Measurements from ENCODE around the gene NCF4. TPM values are rescaled to one million over a fixed set of nuclear protein-coding genes. Genes with fewer than 3 reads are reported as not detected.

Gene NCF4
- total and polyA plus RNA-seq, 9 of the 15 experiments (the other 6 are each of a cell fraction or from before 2014, with no cell fraction given) = 0.04 to 0.95 (median 0.33) TPM

- no peak for TF ChIP-seq CHAMP1 (IDR thresholded peaks at IDR 0.05)
- no peak for TF ChIP-seq ZNF212 (CRISPR knock-in tag; IDR thresholded peaks at IDR 0.05)
- TF ChIP-seq NCOA1 (IDR thresholded peaks at IDR 0.05; ENCODE audit: low read depth) = no peak
- no peak for TF ChIP-seq CXXC5 (CRISPR knock-in tag; IDR thresholded peaks at IDR 0.05)
- TF ChIP-seq CBFA2T3 (IDR thresholded peaks at IDR 0.05) = no peak
- no peak for TF ChIP-seq SIRT6 (IDR thresholded peaks at IDR 0.05; ENCODE audit: low read depth, low read length)
- no peak for TF ChIP-seq TAL1 (IDR thresholded peaks at IDR 0.05)
- TF ChIP-seq PREB (CRISPR knock-in tag; IDR thresholded peaks at IDR 0.05) = no peak
These were observed 61.9 kb downstream of the NCF4 start (continued) for GRCh38 chr22:36922711-36923110.

GRCh38 chr22:36923131-36923788, 62.5 kb downstream of the NCF4 start:
- peaks cover 2% of the 10 kb centered on the region for H3K9me1 ChIP-seq (ENCODE audit: control insufficient read depth, insufficient read depth, low read length)
- H3K27ac ChIP-seq (ENCODE audit: extremely low read depth, low read depth, low read length) = no peak overlapping the region
- H3K27me3 ChIP-seq (ENCODE audit: control insufficient read depth in 2 of 2, insufficient read depth in 2 of 2, low read length in 2 of 2) = peaks cover 0 to 50% of the 10 kb centered on the region in 2 experiments; a peak in 3 of 5 replicates
- H2AFZ ChIP-seq (ENCODE audit: low read depth, low read length) = no peak overlapping the region
- H3K4me3 ChIP-seq = no peak overlapping the region
- DNase-seq (ENCODE audit: extremely low read depth in 1 of 4, low spot score in 3 of 4) = no peak
- H3K9me3 ChIP-seq (replicated peaks; ENCODE audit: control insufficient read depth, insufficient read depth, low read depth, low read length) = no peaks in the 10 kb centered on the region
- in situ Hi-C loops (cut with MboI) = no loop called here
- no peaks in the 10 kb centered on the region for H4K20me1 ChIP-seq (replicated peaks; ENCODE audit: control insufficient read depth, insufficient read depth, low read length)
- ATAC-seq = no peak
- H3K4me1 ChIP-seq (replicated peaks in 1 of 2; ENCODE audit: control insufficient read depth in 2 of 2, insufficient read depth in 2 of 2, low read length in 2 of 2) = peaks cover 0 to 14% of the 10 kb centered on the region in 2 experiments; a peak in 2 of 5 replicates
- no peaks in the 10 kb centered on the region for H3K79me2 ChIP-seq (ENCODE audit: control insufficient read depth, insufficient read depth, low read length)
- H3K4me2 ChIP-seq (ENCODE audit: insufficient read depth, low read length) = no peak overlapping the region
- ChIA-PET CTCF (ENCODE audit: low intra/inter-chr PET ratio) (no interaction called here), POLR2A (no interaction called here)
- FAIRE-seq = no peak
- BruUV-seq (replicated peaks) = no TSS peak
- no peak overlapping the region for H3K9ac ChIP-seq (ENCODE audit: insufficient read depth in 1 of 2, low read depth in 2 of 2, low read length in 2 of 2)
- 8% methylated on average over 11 of the region's 21 CpGs for WGBS (ENCODE audit: insufficient coverage, low coverage, missing lambda C conversion rate)
- intact Hi-C loops (cut with micrococcal nuclease) = no loop called here
- no peaks in the 10 kb centered on the region for H3K36me3 ChIP-seq (ENCODE audit: control insufficient read depth, insufficient read depth, low read length)
- TF ChIP-seq ZFPM2 (CRISPR knock-in tag; IDR thresholded peaks at IDR 0.05) (no peak), POU5F1 (IDR thresholded peaks at IDR 0.05; ENCODE audit: borderline replicate concordance, low read depth, low read length, partially characterized antibody) (no peak), SAFB (IDR thresholded peaks at IDR 0.05; ENCODE audit: borderline replicate concordance, low read depth, low read length) (no peak), JUNB (CRISPR knock-in tag; conservative IDR thresholded peaks at IDR 0.05) (no peak), NR2F6 (CRISPR knock-in tag; IDR thresholded peaks at IDR 0.05) (no peak), SREBF2 (CRISPR knock-in tag; IDR thresholded peaks at IDR 0.05) (no peak), THAP7 (CRISPR knock-in tag; IDR thresholded peaks at IDR 0.05) (no peak), RBM22 (IDR thresholded peaks at IDR 0.05; ENCODE audit: low read depth, low read length, poor library complexity, severe bottlenecking) (no peak), POLR2AphosphoS5 (IDR thresholded peaks at IDR 0.05; ENCODE audit: control insufficient read depth, insufficient read depth, low read depth, low read length) (no peak), BRCA1 (IDR thresholded peaks at IDR 0.05) (no peak), BRCA1 (CRISPR knock-in tag; IDR thresholded peaks at IDR 0.05) (no peak), L3MBTL2 (IDR thresholded peaks at IDR 0.05) (no peak)

All from K562 (cell line).